Trophoblast cell (in vitro differentiated cells and primary cell): ENCODE data around the gene FTO.
"Not testable (repeated sequence)": the region's sequence is repeated elsewhere in the genome, so short reads cannot be mapped to it uniquely, and the experiment has no call there.

Experiments used
- DNase-seq, 2 donors: peaks; one replicate each; pipeline ENCODE4 v3.0.0-alpha.2; 2016
- H2AFZ ChIP-seq: 2 replicates; pipeline ENCODE4 v1.6.1; 2013; ENCODE audit warnings: low read length, moderate library complexity, mild to moderate bottlenecking; ENCODE audit not compliant: insufficient read depth, poor library complexity
- H2AK5ac ChIP-seq: 2 replicates; pipeline ENCODE4 v1.6.1; 2013; ENCODE audit warnings: mild to moderate bottlenecking, low read length
- H2BK120ac ChIP-seq: 2 replicates; pipeline ENCODE4 v1.6.1; 2013; ENCODE audit warnings: low read length, mild to moderate bottlenecking, moderate library complexity; ENCODE audit not compliant: insufficient read depth, poor library complexity
- H2BK12ac ChIP-seq: 2 replicates; pipeline ENCODE4 v1.6.1; 2013; ENCODE audit warnings: mild to moderate bottlenecking, low read length, moderate library complexity
- H2BK5ac ChIP-seq: 2 replicates; pipeline ENCODE4 v1.6.1; 2013; ENCODE audit warnings: low read length, low read depth, moderate library complexity, mild to moderate bottlenecking; ENCODE audit not compliant: poor library complexity
- H3K14ac ChIP-seq: 2 replicates; pipeline ENCODE4 v1.6.1; 2013; ENCODE audit warnings: mild to moderate bottlenecking, low read length
- H3K18ac ChIP-seq: 2 replicates; pipeline ENCODE4 v1.6.1; 2013; ENCODE audit warnings: mild to moderate bottlenecking, low read length
- H3K23ac ChIP-seq: 2 replicates; pipeline ENCODE4 v1.6.1; 2013; ENCODE audit warnings: low read length
- H3K27ac ChIP-seq: 2 replicates; pipeline ENCODE4 v1.5.1; 2013; ENCODE audit warnings: low read depth, mild to moderate bottlenecking, inconsistent platforms, low read length, moderate library complexity
- H3K27me3 ChIP-seq: 2 replicates; pipeline ENCODE4 v1.6.1; 2013; ENCODE audit warnings: inconsistent platforms, mild to moderate bottlenecking, low read length, moderate library complexity; ENCODE audit not compliant: insufficient read depth
- H3K36me3 ChIP-seq, 2 experiments: 1 replicate in 1 of 2; 2 replicates in 1 of 2; pipeline ENCODE4 v1.6.1; 2013; ENCODE audit warnings: low read length in 2 of 2, mild to moderate bottlenecking in 2 of 2, moderate library complexity in 1 of 2; ENCODE audit not compliant: insufficient read depth in 2 of 2, control insufficient read depth in 1 of 2
- H3K4ac ChIP-seq: 2 replicates; pipeline ENCODE4 v1.6.1; 2013; ENCODE audit warnings: low read depth, mild to moderate bottlenecking, low read length, moderate library complexity
- H3K4me1 ChIP-seq, 2 experiments: 1 replicate in 1 of 2; 2 replicates in 1 of 2; pipeline ENCODE4 v1.6.1; 2013; ENCODE audit warnings: low read length in 2 of 2, mild to moderate bottlenecking in 2 of 2, moderate library complexity in 1 of 2; ENCODE audit not compliant: insufficient read depth in 2 of 2, control insufficient read depth in 1 of 2
- H3K4me2 ChIP-seq: 2 replicates; pipeline ENCODE4 v1.6.1; 2013; ENCODE audit warnings: inconsistent platforms, mild to moderate bottlenecking, low read length, moderate library complexity
- H3K4me3 ChIP-seq: 2 replicates; pipeline ENCODE4 v1.5.1; 2013; ENCODE audit warnings: mild to moderate bottlenecking, low read depth, low read length, inconsistent platforms
- H3K79me1 ChIP-seq: one replicate; pipeline ENCODE4 v1.6.1; 2013; ENCODE audit warnings: low read length
- H3K79me2 ChIP-seq: 2 replicates; pipeline ENCODE4 v1.6.1; 2013; ENCODE audit warnings: low read length, mild to moderate bottlenecking; ENCODE audit not compliant: control insufficient read depth, insufficient read depth, poor library complexity
- H3K9ac ChIP-seq: 2 replicates; pipeline ENCODE4 v1.6.1; 2013; ENCODE audit warnings: mild to moderate bottlenecking, low read length
- H3K9me3 ChIP-seq: 2 replicates; pipeline ENCODE4 v1.6.1; 2013; ENCODE audit warnings: low read depth, mild to moderate bottlenecking, control low read depth, inconsistent platforms, low read length; ENCODE audit not compliant: insufficient read depth
- H4K12ac ChIP-seq: 2 replicates; pipeline ENCODE4 v1.6.1; 2013; ENCODE audit warnings: low read depth, mild to moderate bottlenecking, low read length, moderate library complexity
- H4K8ac ChIP-seq: 2 replicates; pipeline ENCODE4 v1.6.1; 2013; ENCODE audit warnings: low read depth, mild to moderate bottlenecking, low read length, moderate library complexity
- H4K91ac ChIP-seq: one replicate; pipeline ENCODE4 v1.6.1; 2013; ENCODE audit warnings: low read depth, mild to moderate bottlenecking, low read length, moderate library complexity
- WGBS: extraction: QIAGEN DNeasy Blood & Tissue Kit; methylation state at CpG from one replicate; pipeline ENCODE4 v1.1.7; 2013; ENCODE audit warnings: missing lambda C conversion rate; ENCODE audit not compliant: insufficient read length, insufficient coverage; ENCODE audit errors: extremely low coverage; 5-methylcytosine and 5-hydroxymethylcytosine counted together

Gene FTO

GRCh38 chr16:54177862-54178477 lies 474.0 kb downstream of the FTO start:
- H3K4ac ChIP-seq = peak overlapping the region; percentile 41
- no peaks in the 10 kb centered on the region for H3K79me2 ChIP-seq
- H2BK5ac ChIP-seq = peak overlapping the region; percentile 75
- H2AK5ac ChIP-seq = peak overlapping the region; percentile 77
- peak overlapping the region; percentile 41 for H4K8ac ChIP-seq
- no peak overlapping the region for H3K4me3 ChIP-seq
- H3K27me3 ChIP-seq = no peaks in the 10 kb centered on the region
- H3K9ac ChIP-seq = no peak overlapping the region
- H3K14ac ChIP-seq = peak overlapping the region; percentile 78
- H3K23ac ChIP-seq = no peak overlapping the region
- H2BK12ac ChIP-seq = peak overlapping the region; percentile 95
- peak overlapping the region; percentile 73 for H3K18ac ChIP-seq
- H3K36me3 ChIP-seq = no peaks in the 10 kb centered on the region
- peaks cover 17 to 28% of the 10 kb centered on the region in 2 experiments for H3K4me1 ChIP-seq
- WGBS = no CpG with 5 or more reads among the region's 11 CpGs
- peak overlapping the region; percentile 36 for H3K27ac ChIP-seq
- H3K79me1 ChIP-seq = peaks cover 6% of the 10 kb centered on the region
- H4K12ac ChIP-seq = no peak overlapping the region
- H2AFZ ChIP-seq = no peak overlapping the region
- H3K9me3 ChIP-seq = no peaks in the 10 kb centered on the region
- H3K4me2 ChIP-seq = peak overlapping the region; percentile 29
- H2BK120ac ChIP-seq = peak overlapping the region; percentile 93
- DNase-seq = no peak
- peak overlapping the region; percentile 90 for H4K91ac ChIP-seq

GRCh38 chr16:54178478-54178976 lies 474.6 kb downstream of the FTO start:
- H2BK12ac ChIP-seq = no peak overlapping the region
- H4K8ac ChIP-seq = no peak overlapping the region
- H3K27me3 ChIP-seq = no peaks in the 10 kb centered on the region
- H3K4me1 ChIP-seq = peaks cover 17 to 27% of the 10 kb centered on the region in 2 experiments
- peak in 1 of 2 donors; percentile 41 for DNase-seq
- no peak overlapping the region for H3K9ac ChIP-seq
- H3K79me1 ChIP-seq = peaks cover 6% of the 10 kb centered on the region
- H3K4ac ChIP-seq = no peak overlapping the region
- no peaks in the 10 kb centered on the region for H3K9me3 ChIP-seq
- no CpG with 5 or more reads among the region's 7 CpGs for WGBS
- H4K91ac ChIP-seq = no peak overlapping the region
- no peak overlapping the region for H3K4me3 ChIP-seq
- H3K23ac ChIP-seq = no peak overlapping the region
- H3K27ac ChIP-seq = peak overlapping the region; percentile 35
- no peak overlapping the region for H4K12ac ChIP-seq
- no peak overlapping the region for H2AFZ ChIP-seq
- H3K36me3 ChIP-seq = no peaks in the 10 kb centered on the region
- H2BK5ac ChIP-seq = no peak overlapping the region
- no peak overlapping the region for H2BK120ac ChIP-seq
- no peak overlapping the region for H3K18ac ChIP-seq
- no peak overlapping the region for H2AK5ac ChIP-seq
- H3K4me2 ChIP-seq = peak overlapping the region; percentile 35
- H3K79me2 ChIP-seq = no peaks in the 10 kb centered on the region
- H3K14ac ChIP-seq = no peak overlapping the region

- Histone ChIP-seq H2AFZ (no peak overlapping the region), H4K12ac (no peak overlapping the region), H4K8ac (no peak overlapping the region), H3K27me3 (no peaks in the 10 kb centered on the region), H3K4me1 (peaks cover 9 to 16% of the 10 kb centered on the region in 2 experiments), H3K9ac (no peak overlapping the region), H3K23ac (no peak overlapping the region), H2BK12ac (no peak overlapping the region), H3K4ac (no peak overlapping the region), H2AK5ac (no peak overlapping the region), H3K36me3 (no peaks in the 10 kb centered on the region), H3K79me2 (no peaks in the 10 kb centered on the region), H3K4me2 (no peak overlapping the region), H3K14ac (no peak overlapping the region), H4K91ac (no peak overlapping the region), H3K18ac (no peak overlapping the region), H3K9me3 (no peaks in the 10 kb centered on the region), H2BK120ac (no peak overlapping the region), H3K27ac (no peak overlapping the region), H3K79me1 (peaks cover 6% of the 10 kb centered on the region), H2BK5ac (no peak overlapping the region), H3K4me3 (no peak overlapping the region)
- DNase-seq = no peak
- WGBS = no CpG with 5 or more reads among the region's 3 CpGs
Observed at GRCh38 chr16:54180421-54181359, 476.7 kb downstream of the FTO start.

GRCh38 chr16:54181683-54182329 lies 477.9 kb downstream of the FTO start:
- not testable (repeated sequence) for H3K36me3 ChIP-seq, H2BK12ac ChIP-seq, H3K4me2 ChIP-seq, H4K12ac ChIP-seq, H3K9ac ChIP-seq, H3K79me2 ChIP-seq, H3K27ac ChIP-seq, DNase-seq, H3K4me3 ChIP-seq, H2AFZ ChIP-seq, H4K91ac ChIP-seq, H3K79me1 ChIP-seq, H3K23ac ChIP-seq, H3K9me3 ChIP-seq, H2BK120ac ChIP-seq, H3K27me3 ChIP-seq, H3K4ac ChIP-seq, H3K18ac ChIP-seq, H3K14ac ChIP-seq, H4K8ac ChIP-seq, H2BK5ac ChIP-seq, H2AK5ac ChIP-seq
- H3K4me1 ChIP-seq = peaks cover 9 to 12% of the 10 kb centered on the region in 2 experiments
- no CpG with 5 or more reads among the region's 10 CpGs for WGBS
